GM21723 (cell line): ENCODE data around the gene HHAT.

Source experiments
- ATAC-seq: cut with Tn5 transposase; IDR thresholded peaks from one replicate; pipeline ENCODE4 v1.9.1; 2021; ENCODE audit warnings: mild to moderate bottlenecking, moderate library complexity; ENCODE audit not compliant: unreplicated experiment

The HHAT gene

GRCh38 chr1:210437111-210437510, 108.4 kb downstream of the HHAT start:
- no peak for ATAC-seq

- no peak for ATAC-seq
Observed at GRCh38 chr1:210437781-210438180, 109.1 kb downstream of the HHAT start.

GRCh38 chr1:210438928-210439841, 110.5 kb downstream of the HHAT start:
- ATAC-seq = no peak

GRCh38 chr1:210440081-210440480, 111.4 kb downstream of the HHAT start:
- no peak for ATAC-seq

GRCh38 chr1:210441028-210441427, 112.3 kb downstream of the HHAT start:
- no peak for ATAC-seq

- no peak for ATAC-seq
Observed at GRCh38 chr1:210445485-210445884, 116.8 kb downstream of the HHAT start.

- no peak for ATAC-seq
Observed at GRCh38 chr1:210445931-210446330, 117.2 kb downstream of the HHAT start.

GRCh38 chr1:210446479-210446878, 117.8 kb downstream of the HHAT start:
- no peak for ATAC-seq

- ATAC-seq = no peak
Observed at GRCh38 chr1:210447456-210448057, 118.9 kb downstream of the HHAT start.

- ATAC-seq = no peak
Observed at GRCh38 chr1:210448297-210448892, 119.7 kb downstream of the HHAT start.

GRCh38 chr1:210455840-210456603, 127.3 kb downstream of the HHAT start:
- no peak for ATAC-seq

- ATAC-seq = no peak
Observed at GRCh38 chr1:210456731-210457255, 128.1 kb downstream of the HHAT start.

GRCh38 chr1:210457568-210457967, 128.9 kb downstream of the HHAT start:
- no peak for ATAC-seq

- no peak for ATAC-seq
Observed at GRCh38 chr1:210464519-210465039, 135.9 kb downstream of the HHAT start.

GRCh38 chr1:210465150-210465549, 136.4 kb downstream of the HHAT start:
- ATAC-seq = no peak

GRCh38 chr1:210467440-210468043, 138.8 kb downstream of the HHAT start:
- ATAC-seq = no peak

GRCh38 chr1:210469441-210469840, 140.7 kb downstream of the HHAT start:
- no peak for ATAC-seq

- no peak for ATAC-seq
Observed at GRCh38 chr1:210475321-210475720, 146.6 kb downstream of the HHAT start.

- no peak for ATAC-seq
Observed at GRCh38 chr1:210475806-210476205, 147.1 kb downstream of the HHAT start.

- no peak for ATAC-seq
Observed at GRCh38 chr1:210476730-210477129, 148.0 kb downstream of the HHAT start.
